Right lobe of liver (tissue), 4 donors: ENCODE results near the gene LCN10.

Experiments
- CTCF ChIP-seq, 4 donors: fragments of 200-600 bp in 3 of 4; fragments of 450-650 bp in 1 of 4; IDR thresholded peaks; one replicate each; pipeline versions ENCODE4 v1.5.1 to v1.8.0; 2016 to 2022; ENCODE audit warnings: antibody characterized with exemption in 4 of 4, mild to moderate bottlenecking in 2 of 4
- POLR2A ChIP-seq: fragments of 450-650 bp; IDR thresholded peaks from one replicate; pipeline ENCODE4 v1.6.1; 2017; ENCODE audit warnings: antibody characterized with exemption, mild to moderate bottlenecking
- donor health status: DM: no; HTN: no; CAD: no.
- donor health status: DM: no; HTN: no; CAD: no.
- donor health status: DM: no; HTN: yes; CAD: no.

- TF ChIP-seq CTCF (IDR thresholded peaks at IDR 0.05) (no peak), POLR2A (no peak)
Measured at GRCh38 chr9:136714096-136714892, 28.4 kb downstream of the LCN10 start.
